Activated T-cell treated with anti-CD3 and anti-CD28 coated beads for 1 hour (primary cell): ENCODE measurements around the gene TBC1D10A.

Experiments
- DNase-seq: peaks from one replicate; pipeline ENCODE4 v3.0.0-alpha.2; 2020; ENCODE audit warnings: low read depth

The TBC1D10A gene

GRCh38 chr22:30320021-30320556, 6.7 kb downstream of the TBC1D10A start:
- DNase-seq, result no peak

GRCh38 chr22:30318799-30319419, 7.8 kb downstream of the TBC1D10A start:
- no peak for DNase-seq

GRCh38 chr22:30317778-30318177, 9.0 kb downstream of the TBC1D10A start:
- no peak for DNase-seq

- no peak for DNase-seq
These were observed 10.7 kb downstream of the TBC1D10A start for GRCh38 chr22:30315962-30316576.

DNA sequence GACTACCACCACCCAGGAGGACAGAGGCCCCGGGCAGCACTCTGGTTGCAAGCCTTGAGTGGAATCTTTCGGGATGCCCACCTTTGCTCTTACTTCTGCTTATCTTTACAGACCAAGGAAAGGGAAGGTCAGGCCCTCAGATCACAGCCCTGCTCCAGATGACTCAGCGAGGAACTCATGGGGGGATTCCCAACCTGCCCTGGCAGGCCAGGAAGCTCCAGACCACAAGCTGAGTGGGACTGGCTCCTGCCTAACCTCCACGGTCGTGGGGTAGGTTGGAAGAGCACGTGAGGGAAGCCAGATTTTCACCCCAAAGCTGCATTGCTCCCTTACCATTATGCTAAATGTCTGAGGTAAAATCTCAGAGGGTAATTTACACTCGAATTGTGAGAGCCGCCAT, 11.8 kb downstream of the TBC1D10A start:
- no peak for DNase-seq

GRCh38 chr22:30313527-30314363, 13.0 kb downstream of the TBC1D10A start:
- no peak for DNase-seq

- no peak for DNase-seq
These were observed 14.7 kb downstream of the TBC1D10A start for GRCh38 chr22:30312053-30312452.

DNA sequence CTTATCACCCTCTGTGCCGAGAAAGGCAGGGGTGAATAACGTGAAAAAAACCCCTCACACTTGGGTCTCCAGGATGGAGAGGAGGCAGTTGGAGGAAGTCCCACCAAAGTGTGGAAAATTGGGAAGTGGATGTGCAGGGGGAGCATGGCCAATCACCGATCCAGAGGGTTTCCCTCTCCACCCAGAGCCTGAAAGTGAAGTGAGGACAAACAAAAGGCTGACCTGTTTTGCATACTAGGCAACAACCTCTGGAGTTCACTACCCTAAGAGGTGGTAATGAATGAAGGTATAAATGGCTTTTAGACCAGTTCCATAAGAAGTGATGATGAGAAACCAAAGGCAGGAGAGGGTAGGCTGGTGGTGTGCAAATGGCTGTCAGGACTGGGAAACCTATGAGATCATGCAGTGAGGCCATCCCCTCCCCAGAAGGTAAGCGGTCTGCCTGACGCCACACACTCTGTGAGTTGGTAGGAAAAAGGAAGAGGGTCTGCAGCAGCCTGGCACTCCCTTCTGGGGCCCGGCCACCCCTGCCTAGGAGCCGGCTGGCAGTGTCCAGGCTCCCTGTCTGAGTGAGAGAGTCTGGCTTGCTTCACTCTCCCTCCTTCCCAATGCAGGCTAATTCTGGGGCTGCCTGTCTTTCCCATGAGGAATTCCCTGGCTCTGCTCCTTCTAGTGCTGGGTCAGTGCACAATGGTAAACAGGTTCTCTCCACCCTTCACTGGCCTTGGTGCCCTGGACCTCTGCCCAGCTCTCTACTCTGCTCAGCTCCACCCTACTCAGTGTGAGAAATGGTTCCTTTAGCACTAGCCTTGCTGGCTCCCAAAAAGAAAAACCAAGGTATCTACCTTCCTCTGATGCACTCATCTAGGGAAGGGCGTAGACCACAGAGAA, 15.6 kb downstream of the TBC1D10A start:
- no peak for DNase-seq

DNA sequence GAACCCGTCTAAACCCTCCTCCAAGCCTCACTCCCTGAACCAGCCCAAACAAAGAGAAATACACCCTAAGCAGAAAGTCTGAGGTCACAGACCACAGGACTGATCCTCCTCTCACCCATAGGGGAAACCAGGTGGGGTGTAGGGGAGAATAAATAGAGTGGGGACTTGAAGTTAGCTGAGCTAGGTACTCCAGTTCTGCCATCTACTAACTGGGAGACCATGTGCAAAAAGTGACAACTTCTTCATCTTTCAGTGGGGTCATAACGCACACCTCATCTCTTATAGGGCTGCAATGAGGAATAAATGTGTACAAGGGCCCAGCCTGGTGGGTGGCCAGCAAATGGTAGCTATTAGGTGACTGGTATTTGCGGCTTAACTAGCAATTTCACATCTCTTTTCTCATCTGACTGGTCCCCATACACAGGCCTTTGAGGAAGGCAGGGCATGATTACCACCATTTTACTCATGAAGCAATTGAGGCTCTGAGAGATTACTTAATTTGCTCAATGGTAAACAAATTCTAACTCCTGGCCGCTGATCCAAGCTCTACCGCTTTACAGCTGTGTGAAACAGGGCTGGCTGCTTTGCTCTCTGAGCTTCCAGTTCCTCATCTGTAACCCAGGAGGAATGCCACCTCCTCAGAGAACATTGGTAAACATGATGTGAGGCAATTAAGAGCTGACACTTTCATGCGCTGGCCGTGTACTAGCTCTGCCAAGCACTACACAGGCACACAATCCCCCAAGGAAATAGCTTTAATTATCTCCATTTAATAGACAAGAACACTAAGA, 16.6 kb downstream of the TBC1D10A start:
- no peak for DNase-seq

DNA sequence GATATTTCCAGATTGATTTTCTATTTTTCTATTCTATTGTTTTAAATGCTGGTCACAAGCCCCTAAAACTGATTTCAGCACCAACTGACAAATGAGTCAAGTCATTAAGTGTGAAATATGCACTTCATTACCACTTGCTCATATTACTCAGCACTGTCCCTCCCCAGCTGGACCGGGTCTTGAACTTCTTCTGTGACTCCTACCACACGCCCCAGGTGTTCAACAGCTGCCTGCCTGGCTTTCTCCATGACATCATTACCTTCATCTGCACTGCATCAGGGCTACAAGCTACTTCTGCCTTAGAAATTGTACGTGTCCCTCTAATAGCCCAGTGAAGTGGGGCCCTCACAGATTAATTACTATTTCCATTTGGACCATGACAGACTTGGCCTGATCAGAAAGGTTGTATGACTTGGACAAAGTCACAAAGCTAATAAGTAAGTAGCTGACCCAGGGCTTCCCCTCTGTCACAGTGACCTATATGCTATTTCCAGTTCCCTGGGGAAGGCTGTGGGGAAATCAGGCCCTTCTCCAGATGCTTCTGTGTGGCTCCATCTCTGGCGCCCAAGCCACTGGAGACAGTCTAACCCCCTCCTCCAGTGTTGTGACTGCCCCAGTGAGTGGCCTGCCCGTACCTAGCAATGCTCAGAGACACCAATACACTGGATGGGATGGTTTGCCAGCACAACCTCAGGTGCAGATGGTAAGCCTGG, 18.1 kb downstream of the TBC1D10A start:
- DNase-seq, result no peak

- no peak for DNase-seq
These were observed 18.6 kb downstream of the TBC1D10A start for GRCh38 chr22:30308093-30308492.

- DNase-seq, result no peak
These were observed 19.6 kb downstream of the TBC1D10A start for GRCh38 chr22:30307041-30307574.

- no peak for DNase-seq
These were observed 20.1 kb downstream of the TBC1D10A start for GRCh38 chr22:30306627-30307011.

GRCh38 chr22:30305906-30306626, 20.7 kb downstream of the TBC1D10A start:
- no peak for DNase-seq

- peak; percentile 36 for DNase-seq
These were observed 21.2 kb downstream of the TBC1D10A start for GRCh38 chr22:30305519-30305905.

DNA sequence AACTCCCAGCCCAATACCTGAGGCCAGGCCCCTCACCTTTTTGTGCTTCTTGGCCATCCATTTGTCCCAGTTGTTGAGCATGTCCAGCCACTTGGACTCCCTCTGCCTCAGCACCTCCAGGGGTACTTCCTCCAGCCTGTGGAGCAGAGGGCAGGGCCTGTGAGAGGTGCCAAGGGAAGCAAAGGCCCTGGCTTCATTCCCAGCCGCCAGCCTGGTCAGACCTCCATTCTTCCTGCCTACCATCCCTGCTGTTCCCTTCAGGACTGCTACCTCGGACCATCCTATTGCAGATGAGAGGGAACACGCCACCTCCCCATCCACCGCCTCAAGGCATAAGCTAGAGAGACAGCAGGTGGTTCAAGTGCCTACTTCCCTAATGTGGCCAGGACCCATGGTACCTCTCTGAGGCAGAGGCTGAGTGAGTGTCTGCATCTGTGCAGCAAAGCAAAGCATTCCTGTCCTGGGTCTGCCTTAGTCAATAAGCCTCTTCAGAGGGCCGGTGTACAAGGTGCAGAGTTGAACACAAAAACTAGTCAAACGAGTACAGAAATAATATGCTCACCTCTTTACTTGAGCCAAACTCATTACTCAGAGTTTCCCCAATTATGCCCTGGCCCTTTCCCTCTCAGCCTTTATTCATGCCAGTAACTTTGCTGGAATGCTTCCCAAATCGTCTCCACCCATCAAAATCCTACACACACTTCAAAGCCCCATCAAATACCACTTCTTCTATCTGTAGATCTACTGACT, 22.1 kb downstream of the TBC1D10A start:
- DNase-seq, result no peak

GRCh38 chr22:30302810-30303138, 24.0 kb downstream of the TBC1D10A start:
- no peak for DNase-seq

DNA sequence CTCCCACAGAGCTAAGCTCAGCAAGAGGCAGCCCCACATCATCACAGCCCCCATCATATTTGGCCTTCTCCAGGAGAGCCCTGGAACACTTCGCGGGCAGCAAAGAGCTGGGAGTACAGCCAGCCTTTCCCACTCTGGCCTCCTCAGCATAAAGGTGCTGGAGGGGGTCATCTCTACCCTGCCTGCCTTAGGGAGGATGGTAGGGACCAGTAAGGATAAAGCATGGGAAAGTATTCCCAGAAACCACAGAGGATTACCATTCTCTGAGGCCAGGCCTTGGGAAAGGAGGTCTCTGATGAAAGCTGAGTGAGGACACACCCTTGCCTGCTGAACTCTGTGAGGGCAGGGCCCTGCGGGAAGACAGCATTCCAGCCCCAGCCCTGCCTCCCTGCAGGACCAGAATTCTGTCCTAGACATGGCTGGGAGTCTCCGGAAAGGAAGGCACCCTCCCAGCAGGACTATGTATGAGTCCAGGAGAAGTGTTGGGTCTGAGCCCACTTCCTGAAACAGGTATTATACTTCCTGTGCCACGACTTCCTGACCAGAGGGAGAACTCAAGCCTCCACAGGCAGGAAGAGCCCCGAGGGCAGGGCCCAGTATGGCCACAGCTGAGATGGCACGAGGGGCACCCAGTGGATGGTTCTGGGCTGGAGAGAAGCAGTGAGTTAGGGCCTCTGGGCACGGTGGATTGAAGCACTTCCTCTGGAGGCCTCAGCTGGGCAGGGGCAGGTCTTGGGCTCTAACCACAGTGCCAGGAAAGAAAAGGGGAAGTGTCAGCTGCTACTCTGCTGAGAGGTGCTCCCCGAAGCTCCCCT, 24.5 kb downstream of the TBC1D10A start:
- DNase-seq, result no peak
